Rectal smooth muscle tissue (tissue), 1 donor: ENCODE data around the gene ZBTB16.
A peak's percentile ranks its signal among the peaks of the same experiment; 100 is the strongest.

Source experiments
- H3K27ac ChIP-seq: one replicate; pipeline ENCODE4 v1.7.0; 2013; ENCODE audit warnings: low read depth, low read length, inconsistent platforms
- H3K27me3 ChIP-seq: one replicate; pipeline ENCODE4 v1.7.0; 2013; ENCODE audit warnings: low read length; ENCODE audit not compliant: control insufficient read depth, insufficient read depth
- H3K36me3 ChIP-seq: one replicate; pipeline ENCODE4 v1.7.0; 2013; ENCODE audit warnings: low read length; ENCODE audit not compliant: control insufficient read depth, insufficient read depth
- H3K4me1 ChIP-seq: one replicate; pipeline ENCODE4 v1.7.0; 2013; ENCODE audit warnings: low read length; ENCODE audit not compliant: control insufficient read depth, insufficient read depth
- H3K4me3 ChIP-seq: one replicate; pipeline ENCODE4 v1.7.0; 2013; ENCODE audit warnings: low read length
- H3K9ac ChIP-seq: one replicate; pipeline ENCODE4 v1.7.0; 2013; ENCODE audit warnings: low read length

ZBTB16 gene

DNA sequence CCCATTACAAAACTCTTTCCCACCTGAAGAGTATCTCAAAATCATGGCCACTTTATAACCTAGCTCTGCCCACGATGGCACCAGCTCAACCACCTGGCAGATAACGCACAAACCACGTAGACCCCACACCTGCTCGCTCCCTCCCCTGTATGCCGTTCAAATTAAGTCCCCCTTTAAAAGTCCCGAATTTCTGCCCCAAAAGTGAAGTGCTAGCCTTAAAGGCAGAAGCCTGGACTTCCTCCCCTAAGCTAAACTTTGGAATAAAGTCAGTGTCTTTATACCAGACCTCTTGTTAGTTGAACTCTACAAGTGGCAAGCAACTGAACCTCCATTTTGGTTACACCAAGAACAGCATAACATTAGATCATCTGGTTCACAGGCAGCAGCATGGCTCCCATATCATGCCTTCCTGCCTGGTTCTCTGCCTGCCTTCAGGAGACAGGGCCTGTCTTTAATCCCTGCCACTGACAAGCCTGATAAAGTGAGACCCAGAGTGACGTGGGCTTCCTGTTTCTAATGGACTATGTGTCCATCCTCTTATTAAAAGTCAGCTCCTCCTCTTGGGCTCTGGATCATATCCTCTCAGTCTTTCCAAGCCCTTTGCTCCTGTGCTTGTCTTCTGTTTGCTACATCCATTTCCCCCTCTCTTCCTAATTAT is 204.1 kb downstream of the ZBTB16 start:
- Histone ChIP-seq H3K4me1 (peaks cover 4% of the 10 kb centered on the region), H3K27ac (no peak overlapping the region), H3K4me3 (no peak overlapping the region), H3K9ac (peak overlapping the region; percentile 14), H3K27me3 (no peaks in the 10 kb centered on the region), H3K36me3 (no peaks in the 10 kb centered on the region)

DNA sequence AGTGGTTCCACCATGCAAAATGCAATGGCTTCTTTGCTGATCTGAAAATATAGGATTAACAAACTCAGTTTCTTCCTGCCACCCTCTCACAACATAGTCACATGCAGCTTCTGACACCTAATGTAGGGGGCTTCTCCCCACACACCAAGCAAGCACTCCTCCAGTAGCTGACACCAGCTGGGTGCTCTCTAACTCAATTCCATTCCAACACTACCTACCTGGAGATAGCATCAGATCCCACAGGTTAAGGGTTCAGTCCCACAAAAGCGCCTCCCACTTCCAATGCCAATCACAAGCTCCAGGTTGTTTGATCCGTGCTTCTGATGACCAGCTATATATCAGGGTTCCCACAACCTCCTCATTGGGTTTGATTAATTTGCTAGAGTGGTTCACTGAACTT is 204.9 kb downstream of the ZBTB16 start:
- H3K9ac ChIP-seq = no peak overlapping the region
- H3K4me1 ChIP-seq = peaks cover 4% of the 10 kb centered on the region
- no peaks in the 10 kb centered on the region for H3K27me3 ChIP-seq
- no peaks in the 10 kb centered on the region for H3K36me3 ChIP-seq
- H3K4me3 ChIP-seq = no peak overlapping the region
- no peak overlapping the region for H3K27ac ChIP-seq

DNA sequence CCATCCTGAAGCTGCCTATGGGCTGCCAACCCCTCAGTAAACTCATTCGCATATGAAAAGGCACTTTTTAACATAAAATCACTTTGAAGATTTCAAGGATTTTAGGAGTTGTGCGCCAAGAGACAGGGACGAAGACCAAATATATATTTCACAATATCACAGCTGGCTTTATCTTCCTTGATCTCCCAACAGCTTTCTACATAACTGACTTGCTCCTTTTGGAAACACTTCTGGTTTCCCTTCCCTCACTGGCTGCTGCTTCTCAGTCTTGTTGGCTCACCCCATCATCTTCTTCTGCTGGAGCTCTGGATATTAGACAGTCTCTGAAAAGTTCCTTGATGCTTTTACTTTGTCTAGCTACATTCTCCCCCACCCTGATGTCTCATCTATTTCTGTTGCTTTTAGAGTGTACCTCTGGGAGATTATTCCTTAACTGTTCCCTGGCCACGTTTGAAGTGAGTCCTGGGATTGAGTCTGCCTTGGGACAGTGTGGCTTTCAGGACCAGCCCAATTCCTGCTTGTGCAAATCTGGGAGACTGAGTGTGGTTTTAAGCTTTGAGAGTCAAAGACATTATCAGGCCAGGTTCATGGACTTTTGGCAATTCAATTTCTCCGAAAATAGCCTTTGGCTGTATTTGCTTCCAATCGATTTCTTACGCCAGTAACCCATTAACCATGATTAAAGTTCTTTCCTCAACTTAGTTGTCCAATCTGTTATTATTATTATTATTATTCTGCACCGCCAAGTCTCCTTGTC is 205.8 kb downstream of the ZBTB16 start:
- Histone ChIP-seq H3K9ac (no peak overlapping the region), H3K4me1 (peaks cover 4% of the 10 kb centered on the region), H3K4me3 (no peak overlapping the region)

GRCh38 chr11:114269498-114269897 is 210.0 kb downstream of the ZBTB16 start:
- H3K36me3 ChIP-seq = no peaks in the 10 kb centered on the region
- no peak overlapping the region for H3K9ac ChIP-seq
- H3K4me3 ChIP-seq = no peak overlapping the region
- H3K4me1 ChIP-seq = no peaks in the 10 kb centered on the region
- no peak overlapping the region for H3K27ac ChIP-seq
- no peaks in the 10 kb centered on the region for H3K27me3 ChIP-seq

More for the DNA sequence above, 205.8 kb downstream of the ZBTB16 start:
- Histone ChIP-seq H3K27ac (no peak overlapping the region), H3K27me3 (no peaks in the 10 kb centered on the region), H3K36me3 (no peaks in the 10 kb centered on the region)

DNA sequence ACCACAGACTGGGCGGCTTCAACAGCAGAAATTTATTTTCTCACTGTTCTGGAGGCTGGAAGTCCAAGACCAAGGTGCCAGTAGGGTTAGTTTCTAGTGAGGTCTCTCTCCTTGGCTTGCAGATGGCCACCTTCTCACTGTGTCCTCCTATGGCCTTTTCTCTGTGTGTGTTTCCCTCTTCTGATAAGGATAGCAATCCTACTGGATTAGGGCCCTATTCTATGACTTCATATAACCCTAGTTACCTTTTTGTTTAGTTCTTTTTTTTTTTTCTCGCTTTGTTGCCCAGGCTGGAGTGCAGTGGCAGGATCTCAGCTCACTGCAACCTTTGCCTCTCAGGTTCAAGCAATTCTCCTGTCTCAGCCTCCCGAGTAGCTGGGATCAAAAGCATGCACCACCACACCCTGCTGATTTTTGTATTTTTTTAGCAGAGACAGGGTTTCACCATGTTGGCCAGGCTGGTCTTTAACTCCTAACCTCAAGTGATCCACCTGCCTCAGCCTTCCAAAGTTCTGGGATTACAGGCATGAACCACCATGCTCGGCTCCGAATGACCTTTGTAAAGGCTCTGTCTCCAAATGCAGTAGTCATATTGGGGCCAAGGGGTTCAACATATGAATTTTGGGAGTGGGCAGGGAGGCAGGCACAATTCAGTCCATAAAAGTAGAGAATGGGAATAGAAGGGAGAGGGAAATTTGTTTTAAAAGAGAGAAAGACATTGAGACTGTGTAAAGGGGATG is 211.2 kb downstream of the ZBTB16 start:
- H3K9ac ChIP-seq = no peak overlapping the region
- H3K4me3 ChIP-seq = no peak overlapping the region
- no peaks in the 10 kb centered on the region for H3K4me1 ChIP-seq
- H3K27me3 ChIP-seq = no peaks in the 10 kb centered on the region
- H3K27ac ChIP-seq = no peak overlapping the region
- no peaks in the 10 kb centered on the region for H3K36me3 ChIP-seq

DNA sequence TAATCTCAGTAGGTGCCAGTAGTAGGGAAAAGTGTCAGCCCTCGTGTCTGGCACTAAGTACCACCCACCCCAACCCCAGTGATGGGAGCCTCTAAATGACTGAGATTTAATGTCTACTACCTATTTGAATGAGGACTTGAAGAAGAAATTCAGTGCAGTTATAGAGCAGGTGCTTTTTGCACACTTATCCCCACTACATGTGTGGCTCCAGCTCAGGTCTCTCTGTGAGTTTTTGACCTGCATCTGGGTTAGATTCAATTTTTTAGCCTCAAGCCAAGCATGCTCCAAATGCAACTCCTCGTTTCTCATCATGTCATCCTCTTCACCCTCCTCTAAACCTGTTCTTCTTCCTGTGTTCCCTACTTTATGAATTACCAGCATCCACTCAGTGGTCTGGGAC is 211.8 kb downstream of the ZBTB16 start:
- H3K36me3 ChIP-seq = no peaks in the 10 kb centered on the region
- H3K4me3 ChIP-seq = no peak overlapping the region
- H3K27ac ChIP-seq = no peak overlapping the region
- no peaks in the 10 kb centered on the region for H3K4me1 ChIP-seq
- H3K27me3 ChIP-seq = no peaks in the 10 kb centered on the region
- no peak overlapping the region for H3K9ac ChIP-seq

DNA sequence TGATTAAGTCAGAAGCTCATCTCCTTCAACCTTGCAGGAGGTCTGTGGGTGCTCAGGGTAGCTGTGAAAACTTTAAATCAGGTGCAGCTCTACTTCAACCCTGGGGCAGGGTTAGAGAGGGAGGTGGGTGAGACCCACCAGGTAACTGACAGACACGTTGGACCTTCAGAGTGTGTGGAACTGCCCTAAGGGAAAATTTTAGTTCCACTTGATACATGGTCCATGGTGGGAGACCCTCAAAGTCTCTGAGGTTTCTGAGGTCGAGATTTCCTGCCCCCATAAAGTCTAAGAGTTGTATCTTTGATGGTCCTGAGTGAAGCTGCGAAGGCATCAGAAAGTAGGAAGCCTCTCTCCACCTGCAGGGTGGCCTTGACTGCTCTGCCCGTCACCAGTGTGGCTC is 212.8 kb downstream of the ZBTB16 start:
- no peak overlapping the region for H3K4me3 ChIP-seq
- H3K4me1 ChIP-seq = no peaks in the 10 kb centered on the region
- H3K27ac ChIP-seq = no peak overlapping the region
- H3K36me3 ChIP-seq = no peaks in the 10 kb centered on the region
- H3K9ac ChIP-seq = no peak overlapping the region
- no peaks in the 10 kb centered on the region for H3K27me3 ChIP-seq

DNA sequence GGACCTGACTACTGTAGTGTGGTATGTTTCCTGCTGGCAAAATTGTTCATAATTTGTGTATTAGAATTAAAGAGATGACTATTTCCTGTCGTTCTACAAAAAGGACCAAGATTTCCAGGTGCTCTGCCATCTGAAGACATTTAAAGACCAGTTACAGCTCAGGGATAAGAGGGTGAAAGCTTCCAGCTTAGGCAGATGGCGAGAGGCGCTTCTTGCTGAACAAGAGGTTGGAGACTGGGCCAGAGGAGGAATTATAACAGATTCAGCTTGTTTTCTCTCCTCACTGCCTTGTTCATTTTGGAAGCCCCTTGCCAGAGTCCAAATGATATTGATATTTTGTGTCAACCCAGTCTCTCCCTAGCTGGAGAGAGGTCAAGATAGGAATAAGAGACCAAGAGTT is 213.6 kb downstream of the ZBTB16 start:
- Histone ChIP-seq H3K9ac (no peak overlapping the region), H3K27ac (no peak overlapping the region), H3K4me3 (no peak overlapping the region), H3K27me3 (no peaks in the 10 kb centered on the region), H3K4me1 (no peaks in the 10 kb centered on the region), H3K36me3 (no peaks in the 10 kb centered on the region)

DNA sequence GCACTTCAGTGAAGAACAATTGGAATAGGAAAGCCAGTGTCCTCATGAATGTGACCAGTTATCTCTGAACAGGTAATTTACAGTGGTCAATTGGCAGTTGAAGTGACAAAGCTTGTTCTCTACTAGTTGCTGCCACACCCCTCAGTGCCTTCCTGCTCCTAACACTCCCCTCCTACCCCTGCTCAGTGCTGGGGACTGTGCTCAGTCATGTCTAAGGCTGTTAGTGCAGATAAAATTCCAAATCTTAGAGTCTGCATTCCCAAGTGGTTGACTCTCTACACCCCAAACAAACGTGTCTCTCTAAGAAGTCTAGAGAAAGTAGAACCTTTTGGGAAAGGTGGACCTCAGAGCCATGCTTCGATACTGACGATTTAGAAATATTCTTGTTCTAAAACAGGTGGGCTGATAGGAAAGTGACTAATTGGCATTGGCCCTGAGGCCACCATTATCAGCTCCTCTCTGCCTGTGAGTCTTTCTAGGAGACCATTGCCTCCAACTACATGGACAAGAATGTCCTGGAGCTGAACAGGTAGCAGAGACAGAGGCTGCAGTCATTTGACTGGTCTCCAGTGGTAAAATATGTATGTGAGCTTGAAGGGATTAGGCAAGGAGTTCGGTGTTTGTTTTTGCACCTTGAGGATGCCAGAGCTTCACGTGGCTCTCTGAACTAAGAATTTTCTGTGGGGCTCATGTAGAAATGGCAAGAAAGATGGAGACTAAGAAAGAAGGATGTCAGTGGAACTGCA is 214.6 kb downstream of the ZBTB16 start:
- no peaks in the 10 kb centered on the region for H3K36me3 ChIP-seq
- H3K4me1 ChIP-seq = no peaks in the 10 kb centered on the region
- H3K27me3 ChIP-seq = no peaks in the 10 kb centered on the region
- H3K4me3 ChIP-seq = no peak overlapping the region
- no peak overlapping the region for H3K27ac ChIP-seq
- no peak overlapping the region for H3K9ac ChIP-seq

GRCh38 chr11:114274637-114275036 is 215.1 kb downstream of the ZBTB16 start:
- H3K4me1 ChIP-seq = no peaks in the 10 kb centered on the region
- no peak overlapping the region for H3K9ac ChIP-seq
- H3K27me3 ChIP-seq = no peaks in the 10 kb centered on the region
- peak overlapping the region; percentile 38 for H3K27ac ChIP-seq
- no peak overlapping the region for H3K4me3 ChIP-seq
- no peaks in the 10 kb centered on the region for H3K36me3 ChIP-seq

DNA sequence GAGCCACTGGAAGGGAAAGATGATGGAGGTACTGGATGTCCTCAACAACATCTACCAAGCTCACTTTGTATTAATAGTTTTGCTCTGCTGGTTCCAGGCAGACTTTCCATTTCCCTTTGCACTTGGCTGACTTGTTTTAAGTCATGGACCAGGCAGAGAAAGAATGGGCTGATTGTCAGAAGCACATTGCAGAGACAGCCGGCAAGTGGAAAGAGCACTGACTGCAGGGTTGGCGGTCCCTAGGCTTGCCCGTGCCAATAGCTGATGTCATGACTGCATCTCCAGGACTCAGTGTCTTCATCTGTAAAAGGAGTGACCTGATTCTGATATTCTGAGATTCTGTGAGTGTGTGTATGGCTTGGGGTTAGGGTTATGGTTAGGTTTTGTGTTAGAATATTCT is 215.8 kb downstream of the ZBTB16 start:
- peak overlapping the region; percentile 38 for H3K27ac ChIP-seq

GRCh38 chr11:114276077-114276476 is 216.6 kb downstream of the ZBTB16 start:
- H3K27me3 ChIP-seq = no peaks in the 10 kb centered on the region
- no peaks in the 10 kb centered on the region for H3K4me1 ChIP-seq
- H3K27ac ChIP-seq = no peak overlapping the region
- H3K9ac ChIP-seq = no peak overlapping the region
- H3K36me3 ChIP-seq = no peaks in the 10 kb centered on the region
- no peak overlapping the region for H3K4me3 ChIP-seq

More for the DNA sequence above, 215.8 kb downstream of the ZBTB16 start:
- H3K27me3 ChIP-seq = no peaks in the 10 kb centered on the region
- no peaks in the 10 kb centered on the region for H3K36me3 ChIP-seq
- H3K4me1 ChIP-seq = no peaks in the 10 kb centered on the region
- H3K9ac ChIP-seq = no peak overlapping the region
- no peak overlapping the region for H3K4me3 ChIP-seq
